HG02588 (cell line): Measurements from ENCODE around the gene FBXW11.

Experiments
- ATAC-seq: cut with Tn5 transposase; IDR thresholded peaks from one replicate; pipeline ENCODE4 v1.9.1; 2021; ENCODE audit warnings: mild to moderate bottlenecking, moderate library complexity; ENCODE audit not compliant: unreplicated experiment

FBXW11 gene

DNA sequence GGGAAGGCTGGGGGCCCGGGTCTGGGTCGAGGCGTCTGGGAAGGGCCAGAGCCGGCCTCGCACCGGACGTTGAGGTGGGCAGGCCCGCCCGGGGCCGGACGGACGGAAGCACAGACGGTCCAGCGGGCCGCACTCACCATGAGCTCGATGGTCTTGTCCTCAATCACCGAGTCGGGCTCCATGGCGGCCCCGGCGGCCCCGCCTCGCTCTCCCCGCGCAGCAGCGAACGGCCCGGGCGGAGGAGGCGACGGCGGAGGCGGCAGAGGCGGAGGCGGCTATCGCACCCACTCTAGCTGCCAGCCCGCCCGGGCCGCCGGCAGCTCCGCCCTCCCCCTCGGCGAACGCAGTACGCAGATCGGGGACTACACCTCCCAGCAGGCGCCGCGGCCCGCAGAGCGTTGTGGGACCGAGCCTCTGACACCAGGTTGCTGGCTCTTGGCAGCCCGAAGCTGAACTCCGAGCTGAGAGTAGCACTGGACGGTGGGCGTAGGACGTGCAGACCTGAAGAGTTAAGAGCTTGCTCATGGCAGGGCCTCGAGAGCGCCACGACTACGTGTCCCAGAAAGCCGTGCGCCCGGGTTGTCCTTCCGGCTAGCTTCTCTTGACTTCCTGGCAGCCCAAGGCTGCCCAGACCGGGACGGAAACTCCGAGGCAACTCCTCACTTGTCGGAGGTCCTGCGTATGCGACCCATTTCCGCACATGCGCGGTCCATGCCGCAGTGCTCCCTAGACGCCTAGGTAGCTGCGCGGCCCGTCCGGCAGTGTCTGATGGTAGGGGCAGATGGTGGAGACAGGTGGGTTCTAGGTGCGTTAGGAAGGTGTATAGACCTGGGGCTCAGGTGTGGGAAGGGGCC, at the start of gene FBXW11:
TSS of gene FBXW11 (minus strand) at position 318 of the 854 bp plus-strand sequence. CDS start at position 182, 136 bp downstream.
- peak; percentile 77 for ATAC-seq

DNA sequence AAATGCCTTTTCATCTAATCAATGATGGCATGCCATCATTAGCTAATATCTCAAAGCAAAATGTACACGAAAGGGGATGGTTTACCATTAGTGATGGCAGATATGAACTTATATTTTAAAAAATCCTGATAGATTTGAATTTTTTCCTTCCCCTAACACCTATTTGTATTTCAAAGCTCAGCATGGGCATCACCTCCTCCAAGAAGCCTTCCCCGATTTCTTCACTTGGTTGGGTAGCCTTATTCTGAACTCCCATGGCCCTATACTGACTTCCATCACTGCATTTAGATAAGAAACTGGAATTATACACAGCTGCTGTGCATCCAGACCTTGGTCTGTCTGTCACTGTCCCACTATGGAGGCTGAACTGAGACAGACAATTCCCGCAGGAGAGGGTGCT, 49.6 kb upstream of the FBXW11 start:
- no peak for ATAC-seq

DNA sequence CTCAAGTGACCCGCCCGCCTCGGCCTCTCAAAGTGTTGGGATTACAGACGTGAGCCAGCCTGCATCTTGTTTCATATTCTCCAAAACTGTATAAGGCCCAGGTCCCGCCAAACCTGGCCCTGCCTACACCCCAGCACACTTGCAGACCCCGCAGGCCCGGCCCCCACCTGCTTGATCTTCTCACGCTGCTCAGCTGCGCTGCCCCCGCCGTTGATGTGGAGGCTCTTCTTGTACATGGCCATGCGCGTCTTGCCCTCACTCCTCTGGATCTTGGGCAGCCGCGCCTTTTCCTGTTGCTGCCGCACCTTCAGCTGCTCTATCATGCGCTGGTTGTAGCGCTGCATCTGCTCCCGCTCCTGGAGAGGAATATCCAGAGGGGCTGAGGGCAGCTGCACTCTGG, 49.0 kb upstream of the FBXW11 start:
- no peak for ATAC-seq

DNA sequence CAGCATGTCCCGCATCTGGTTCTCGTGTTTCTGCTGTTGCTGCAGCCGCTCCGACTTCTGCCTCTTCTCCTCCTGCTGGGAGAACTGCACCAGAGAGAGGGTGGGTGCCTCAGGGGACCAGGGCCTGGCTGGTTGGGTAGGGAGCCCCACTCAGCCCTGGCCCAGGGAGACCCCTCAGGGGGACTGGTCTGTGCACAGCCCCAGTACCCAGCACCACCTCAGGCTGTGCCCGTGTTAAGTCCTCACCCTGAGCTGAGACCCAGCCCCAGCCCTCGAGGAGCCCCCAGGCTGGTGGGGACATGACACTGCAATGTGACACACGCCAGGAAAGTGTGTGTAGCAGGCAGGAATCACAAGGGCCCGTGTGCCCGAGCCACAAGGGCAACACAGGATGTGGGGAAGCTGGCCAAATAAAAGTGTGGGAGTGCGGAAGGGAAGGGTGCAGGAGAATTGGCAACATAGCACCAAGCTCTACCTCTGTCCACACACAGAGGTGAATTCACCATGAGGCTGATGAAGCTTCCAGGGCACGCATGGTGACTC, 48.2 kb upstream of the FBXW11 start:
- ATAC-seq = no peak

DNA sequence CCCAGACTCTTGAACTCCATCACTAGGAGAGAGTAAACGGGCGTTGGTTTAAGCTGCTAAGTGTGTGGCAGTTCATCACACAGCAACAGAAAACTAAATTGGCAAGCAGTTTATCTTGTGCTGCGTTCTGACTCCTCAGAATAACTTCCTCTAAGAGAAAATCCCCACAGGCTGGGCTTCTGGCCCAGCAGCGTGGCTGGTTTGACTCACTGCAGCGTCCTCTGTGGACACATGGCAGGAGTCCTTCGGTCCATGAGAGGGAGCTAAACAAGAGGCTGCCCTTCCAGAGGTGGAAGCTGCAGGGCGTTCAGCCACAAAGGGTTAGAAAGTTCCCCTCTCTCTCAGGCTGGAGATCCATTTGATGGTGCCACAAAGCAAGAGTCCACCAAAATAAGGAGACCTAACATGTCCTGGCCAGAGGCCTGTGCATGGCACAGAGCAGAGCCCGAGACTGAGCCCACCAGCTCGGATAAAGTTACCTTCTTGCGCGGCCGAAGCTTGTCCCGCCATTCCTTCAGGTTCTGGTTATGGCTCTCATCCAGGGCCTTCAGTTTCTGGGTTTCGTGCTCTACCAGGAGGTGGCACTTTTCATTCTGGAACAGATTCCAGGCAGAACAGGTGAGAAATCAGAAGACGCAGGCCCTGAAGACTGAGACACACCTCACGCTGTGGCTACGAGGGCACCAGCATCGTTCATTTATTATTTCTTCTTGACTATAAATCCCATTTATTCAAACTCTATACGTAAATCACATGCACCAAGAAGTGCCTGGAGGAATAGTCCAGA, 46.2 kb upstream of the FBXW11 start:
- ATAC-seq = no peak

DNA sequence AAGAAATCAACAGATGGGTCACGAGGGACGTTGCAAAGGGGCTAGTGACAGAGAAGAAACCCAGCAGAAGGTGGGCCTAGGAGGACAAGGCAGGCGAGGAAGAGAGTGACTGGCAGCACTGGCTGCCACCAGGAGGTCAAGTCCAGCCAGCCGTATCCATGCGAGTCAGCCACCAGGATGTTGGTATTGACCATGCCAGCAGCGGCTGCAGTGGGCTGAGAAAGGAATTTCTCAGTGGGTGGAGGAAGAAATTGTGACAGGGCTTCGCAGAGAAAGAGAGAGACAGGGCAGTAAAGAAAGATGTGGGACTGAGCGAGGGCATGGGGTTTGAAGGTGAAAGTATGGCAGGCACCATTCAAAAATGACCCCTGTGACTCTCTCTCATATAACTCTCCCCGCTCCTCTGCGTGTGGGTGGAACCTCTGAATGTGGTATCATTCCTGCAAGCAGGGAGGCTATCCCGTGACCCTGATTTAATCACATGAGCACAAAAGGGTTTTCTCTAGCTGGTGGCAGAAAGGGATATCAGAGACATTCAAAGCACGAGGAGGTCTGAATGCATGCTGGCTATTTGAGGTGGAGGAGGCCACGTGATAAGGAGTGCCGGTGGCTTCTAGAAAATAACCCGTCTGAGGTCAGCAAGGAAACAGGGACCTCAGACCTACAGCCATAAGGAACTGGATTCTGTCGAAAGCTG, 45.4 kb upstream of the FBXW11 start:
- ATAC-seq = no peak

DNA sequence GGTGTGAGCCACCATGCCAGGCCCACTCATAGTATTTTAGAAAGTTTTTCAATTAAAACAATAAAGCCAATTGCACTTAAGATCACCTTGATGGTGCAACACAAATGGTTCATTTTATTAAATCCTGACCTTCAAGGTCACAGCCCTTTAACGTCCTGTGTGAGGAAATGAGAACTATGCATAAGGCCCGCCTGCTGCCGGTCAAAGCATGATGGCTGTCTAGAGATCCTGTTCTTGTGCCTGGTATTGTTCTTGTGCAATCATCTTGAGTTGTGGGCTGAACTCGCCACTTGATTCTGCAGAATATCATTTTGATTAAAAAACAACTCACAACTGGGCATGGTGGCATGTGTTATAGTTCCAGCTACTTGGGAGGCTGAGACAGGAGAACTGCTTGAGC, 43.6 kb upstream of the FBXW11 start:
- no peak for ATAC-seq

DNA sequence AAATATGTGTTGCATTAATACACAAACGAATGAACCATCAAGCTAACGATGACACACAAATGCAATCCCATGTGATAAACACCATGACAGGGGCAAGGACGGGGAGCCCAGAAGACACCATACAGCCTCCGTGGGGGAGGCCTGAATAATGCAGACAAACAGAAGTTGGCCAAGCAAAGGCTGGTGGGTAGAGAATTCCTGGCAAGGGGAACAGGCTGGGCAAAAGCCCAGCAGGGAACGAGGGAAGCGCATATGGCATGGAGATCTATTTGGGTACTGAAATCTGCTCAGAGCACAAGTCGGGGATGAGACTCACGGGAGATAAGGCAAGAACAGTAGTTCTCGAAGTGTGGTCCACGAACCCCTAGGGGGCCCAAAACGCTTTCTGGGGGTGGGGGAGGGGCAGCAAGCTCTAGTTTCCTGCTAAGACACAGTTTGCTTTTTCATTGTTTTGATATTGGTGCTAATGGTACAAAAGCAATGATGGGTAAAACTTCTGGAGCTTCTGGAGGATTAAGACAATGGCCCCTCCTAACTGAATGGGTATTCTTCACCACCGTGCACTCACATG, 42.9 kb upstream of the FBXW11 start:
- ATAC-seq = no peak

DNA sequence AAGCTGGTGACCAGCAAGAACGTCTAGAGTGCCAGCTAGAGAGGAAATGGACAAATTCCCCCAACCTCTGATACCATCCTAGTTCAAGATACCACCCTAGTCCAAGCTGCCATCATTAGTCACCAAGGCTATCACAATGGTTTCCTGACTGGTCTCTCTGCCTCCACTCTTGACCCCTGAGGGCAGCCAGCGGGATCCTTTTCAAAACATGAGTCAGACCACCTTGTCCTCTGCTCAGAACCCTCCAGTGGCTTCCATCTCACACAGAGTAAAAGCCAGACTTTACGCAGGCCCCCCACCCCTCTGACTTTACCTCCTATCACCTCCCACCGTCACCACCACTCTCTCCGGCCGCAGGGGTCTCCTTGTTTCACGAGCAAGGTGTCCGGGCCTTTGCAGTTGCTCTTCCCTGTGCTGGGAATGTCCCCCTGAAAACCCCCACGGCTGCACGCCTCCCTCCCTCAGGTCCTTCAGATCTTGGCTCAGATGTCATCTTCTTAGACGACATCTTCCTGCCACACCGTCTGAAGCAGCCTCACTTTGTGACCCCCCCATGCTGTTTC, 42.2 kb upstream of the FBXW11 start:
- no peak for ATAC-seq

DNA sequence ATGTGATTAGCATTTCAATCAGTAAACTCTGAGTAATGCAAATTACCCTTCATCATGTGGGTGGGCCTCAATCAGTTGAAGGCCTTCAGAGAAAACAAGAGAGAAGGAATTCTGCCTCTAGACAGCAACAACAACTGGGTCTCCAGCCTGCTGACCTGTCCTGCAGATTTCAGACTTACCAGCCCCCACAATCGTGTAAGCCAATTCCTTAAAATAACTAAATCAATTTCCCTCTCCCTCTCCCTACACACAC, 41.7 kb upstream of the FBXW11 start:
- ATAC-seq = no peak

DNA sequence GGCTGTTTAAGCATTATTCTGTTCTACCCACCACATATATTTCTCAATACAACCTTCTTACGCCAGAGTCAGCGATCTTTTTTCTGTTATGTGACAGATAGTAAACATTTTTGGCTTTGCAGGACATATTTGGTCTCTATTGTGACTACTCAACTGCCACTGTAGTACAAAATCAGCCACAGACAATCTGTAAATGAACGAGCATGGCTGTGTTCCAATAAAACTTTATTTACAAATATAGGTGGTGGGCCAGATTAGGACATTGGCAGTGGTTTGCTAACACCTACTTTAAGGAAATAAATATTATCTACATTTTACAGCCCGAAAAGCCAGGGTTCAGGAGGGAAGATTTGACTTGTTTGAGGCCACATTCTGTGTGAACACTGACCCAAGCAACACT, 40.2 kb upstream of the FBXW11 start:
- no peak for ATAC-seq

DNA sequence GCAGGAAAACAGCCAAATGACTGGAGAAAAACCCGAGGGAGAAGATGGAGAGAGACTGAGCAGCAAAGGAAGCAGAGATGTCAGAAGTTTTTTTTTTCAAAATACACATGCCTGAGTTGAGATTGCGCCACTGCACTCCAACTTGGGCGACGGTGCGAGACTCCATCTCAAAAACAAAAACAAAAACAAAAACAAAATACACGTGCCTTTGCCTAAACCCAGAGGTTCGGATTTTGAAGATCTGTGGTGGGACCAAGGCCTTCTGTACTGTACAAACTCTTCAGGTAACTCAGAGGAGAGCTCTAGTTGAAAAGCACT, 38.8 kb upstream of the FBXW11 start:
- no peak for ATAC-seq

DNA sequence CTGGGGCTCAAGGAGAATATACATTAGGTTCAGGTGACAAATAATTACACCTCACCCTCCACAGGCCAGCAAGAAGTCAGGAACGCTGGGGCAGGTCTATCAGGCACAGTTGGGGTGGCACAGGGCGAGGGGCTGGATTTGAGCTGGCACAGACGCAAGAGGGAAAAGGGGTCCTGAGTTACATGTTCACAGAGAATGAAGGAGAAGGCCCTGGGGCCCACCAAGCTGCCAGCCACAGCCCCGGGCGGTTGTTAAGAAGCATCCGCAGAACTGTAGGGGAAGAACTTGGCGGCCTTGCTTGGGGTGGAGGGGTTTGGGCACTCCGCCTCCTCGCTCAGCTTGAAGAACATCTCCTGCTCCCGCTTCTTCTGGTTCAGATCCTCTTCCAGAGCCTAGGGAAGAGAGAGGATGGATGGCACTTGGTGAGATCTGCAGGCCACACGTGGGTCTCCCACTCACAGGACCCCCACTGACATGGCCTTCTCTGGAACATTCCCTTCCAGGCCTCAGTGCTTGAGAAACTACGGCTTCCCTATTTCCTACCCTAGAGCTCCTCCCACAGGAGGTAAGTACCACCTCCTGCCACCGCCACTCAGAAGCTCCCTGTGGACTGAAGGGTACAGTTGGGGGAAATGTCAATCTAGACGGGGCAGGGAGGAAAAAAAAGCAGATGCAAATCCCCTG, 38.3 kb upstream of the FBXW11 start:
- no peak for ATAC-seq

DNA sequence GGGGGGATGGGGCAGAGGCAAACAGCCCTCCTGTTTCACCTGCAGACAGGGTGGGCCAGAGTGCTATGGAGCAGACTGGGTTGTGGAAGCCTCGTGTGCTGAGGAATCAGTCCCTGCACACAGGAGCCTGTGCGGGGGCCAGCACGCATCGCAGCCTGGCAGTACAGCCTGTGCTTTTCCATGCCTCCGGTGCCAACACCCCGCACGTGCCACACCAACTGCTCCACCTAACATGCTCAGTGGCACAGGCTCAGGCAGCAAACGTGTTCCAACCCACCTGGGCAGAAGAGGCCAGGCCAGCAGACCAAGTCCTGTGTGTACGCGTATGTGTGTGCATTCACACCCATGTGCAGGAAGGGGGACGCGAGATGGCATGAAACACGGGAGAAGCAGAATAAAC, 37.4 kb upstream of the FBXW11 start:
- no peak for ATAC-seq

DNA sequence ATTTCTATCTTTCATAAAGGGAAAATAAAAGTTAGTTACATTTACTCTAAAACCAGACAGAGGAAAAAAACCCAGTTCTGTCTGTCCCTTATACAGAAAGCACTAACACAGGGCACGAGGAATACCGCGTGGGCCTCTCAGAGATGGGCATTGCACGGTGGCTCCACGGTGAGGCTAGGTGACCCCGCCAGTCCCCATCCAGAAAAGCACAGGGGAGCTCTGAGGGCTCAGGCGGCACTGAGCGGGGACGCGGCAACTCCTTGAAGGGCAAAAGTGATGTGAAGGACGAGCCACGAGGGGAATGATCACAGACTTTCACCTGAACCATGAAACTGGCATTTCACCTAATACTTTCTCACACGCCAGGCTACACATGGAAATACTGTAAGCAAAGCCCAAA, 35.7 kb upstream of the FBXW11 start:
- ATAC-seq = no peak

DNA sequence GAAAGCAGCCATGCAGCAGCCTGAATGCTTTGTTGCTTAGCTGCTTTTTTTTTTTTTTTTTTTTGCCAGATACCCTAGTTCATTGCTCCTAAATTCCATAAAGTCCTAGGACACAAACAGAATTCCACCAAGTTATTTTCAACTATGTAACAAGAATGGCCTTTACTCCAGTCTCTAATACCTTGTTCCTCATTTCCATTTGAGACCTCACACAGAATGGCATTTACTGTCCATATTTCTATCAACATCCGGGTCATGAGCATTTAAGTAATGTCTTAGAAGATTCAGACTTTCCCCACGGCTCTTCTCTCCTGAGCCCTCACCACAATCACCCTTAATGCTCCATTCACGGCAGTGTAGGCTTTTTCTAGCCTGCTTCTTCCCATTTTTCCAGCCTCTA, 31.7 kb upstream of the FBXW11 start:
- no peak for ATAC-seq

DNA sequence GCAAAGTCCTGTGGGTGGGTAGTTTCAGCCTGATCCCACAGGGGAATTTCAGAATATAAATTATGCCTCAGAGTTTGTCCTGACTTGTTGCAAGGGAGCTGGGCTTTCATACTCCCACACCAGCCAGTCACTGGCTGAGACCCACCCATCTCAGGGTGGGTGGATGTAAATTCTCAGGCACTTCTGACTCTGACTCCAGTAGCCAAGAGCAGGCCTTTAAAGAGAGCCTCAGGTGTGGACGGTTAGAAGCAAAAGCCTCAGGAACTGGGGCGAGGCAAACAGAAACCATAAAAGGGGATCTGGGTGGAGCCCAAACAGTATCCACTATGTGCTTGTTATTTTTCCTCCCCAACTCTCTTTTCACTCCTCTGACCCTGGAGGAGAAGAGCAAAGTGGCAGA, 28.6 kb upstream of the FBXW11 start:
- peak; percentile 93 for ATAC-seq

DNA sequence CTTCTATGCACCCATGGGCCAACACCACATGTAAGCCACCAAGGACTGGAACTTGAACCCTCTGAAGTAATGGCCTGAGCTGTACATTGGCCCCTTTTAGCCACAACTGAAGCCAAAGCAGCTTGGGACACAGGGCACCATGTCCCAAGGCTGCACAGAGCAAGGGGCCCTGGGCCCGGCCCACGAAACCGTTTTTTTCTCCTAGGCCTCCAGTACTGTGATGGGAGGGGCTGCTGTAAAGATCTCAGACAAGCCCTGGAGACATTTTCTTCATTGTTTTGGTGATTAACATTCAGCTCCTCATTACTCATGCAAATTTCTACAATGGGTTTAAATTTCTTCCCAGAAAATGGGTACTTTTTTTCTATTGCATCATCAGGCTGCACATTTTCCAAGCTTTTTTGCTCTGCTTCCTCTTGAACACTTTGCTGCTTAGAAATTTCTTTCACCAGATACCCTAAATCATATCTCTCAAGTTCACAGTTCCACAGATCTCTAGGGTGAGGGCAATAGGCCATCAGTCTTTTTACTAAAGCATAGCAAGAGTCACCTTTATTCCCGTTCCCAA, 25.5 kb upstream of the FBXW11 start:
- ATAC-seq = no peak

DNA sequence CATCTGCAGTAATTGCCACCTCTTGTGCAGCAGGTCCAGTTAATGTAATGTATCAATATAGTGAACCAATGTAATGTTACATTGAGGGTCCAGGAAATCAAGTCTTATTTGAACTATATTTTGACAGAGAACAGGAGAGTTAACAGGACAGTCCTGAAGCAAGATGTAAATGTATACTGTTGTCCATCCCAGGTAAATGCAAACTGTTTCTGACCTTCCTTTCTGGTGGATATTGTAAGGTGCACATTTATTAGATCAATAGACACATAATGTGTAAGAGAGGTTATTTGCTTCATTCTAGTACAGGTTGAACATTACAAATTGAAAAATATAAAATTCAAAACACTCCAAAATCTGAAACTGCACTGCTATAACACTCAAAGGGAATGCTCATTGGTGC, 23.4 kb upstream of the FBXW11 start:
- no peak for ATAC-seq

DNA sequence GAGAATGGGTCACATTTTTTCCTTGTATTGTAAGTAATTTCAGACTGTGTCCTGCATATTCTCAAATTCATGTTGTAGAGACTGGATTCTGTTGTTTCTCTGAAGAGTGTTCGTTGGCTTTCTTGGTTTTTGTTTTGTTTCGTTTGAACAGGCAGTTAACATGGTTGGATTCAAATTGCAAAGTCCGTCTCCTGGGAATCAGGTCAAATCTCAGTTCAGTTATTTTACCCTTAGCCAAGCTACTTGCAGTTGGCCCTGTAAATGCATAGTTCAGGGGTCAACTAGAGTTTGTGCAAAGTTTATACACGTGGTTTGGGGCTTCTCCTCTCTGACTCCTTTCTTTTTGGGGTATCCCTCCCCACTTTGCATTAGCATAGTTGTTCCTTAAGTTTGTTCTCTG, 21.7 kb upstream of the FBXW11 start:
- no peak for ATAC-seq
